OCI-LY3 (cell line): ENCODE data around the gene GPR31.
"Not testable (repeated sequence)": the region's sequence is repeated elsewhere in the genome, so short reads cannot be mapped to it uniquely, and the experiment has no call there.

Experiments
- H2AFZ ChIP-seq: fragments of 200-600, 300-600 bp; shearing (Covaris generic); 2 replicates; pipeline ENCODE4 v1.6.0; 2014; ENCODE audit warnings: antibody characterized with exemption, low read depth, low read length
- H3K27ac ChIP-seq: fragments of 200-600, 300-600 bp; sonication (generic); 2 replicates; pipeline ENCODE4 v1.5.1; 2014; ENCODE audit warnings: mild to moderate bottlenecking, low read length, moderate library complexity, mixed read lengths
- H3K27me3 ChIP-seq: fragments of 200-600, 300-600 bp; sonication (generic); 2 replicates; pipeline ENCODE4 v1.6.1; 2014; ENCODE audit warnings: low read depth, low read length, mixed read lengths
- H3K36me3 ChIP-seq: fragments of 200-600, 300-600 bp; sonication (generic); replicated peaks from 2 replicates; pipeline ENCODE3; 2014; ENCODE audit warnings: low read depth, low read length, mixed read lengths
- H3K4me1 ChIP-seq: fragments of 300-600, 200-600 bp; sonication (generic); 2 replicates; pipeline ENCODE4 v1.6.1; 2014; ENCODE audit warnings: low read length, mixed read lengths
- H3K4me2 ChIP-seq: fragments of 200-600, 300-600 bp; sonication (generic); 2 replicates; pipeline ENCODE4 v1.6.1; 2014; ENCODE audit warnings: low read length, mixed read lengths
- H3K4me3 ChIP-seq: fragments of 300-600, 200-600 bp; sonication (generic); 2 replicates; pipeline ENCODE4 v1.5.1; 2014; ENCODE audit warnings: antibody characterized with exemption, mild to moderate bottlenecking, low read length, moderate library complexity
- H3K79me2 ChIP-seq: fragments of 300-600, 200-600 bp; shearing (Covaris generic); 2 replicates; pipeline ENCODE4 v1.6.1; 2014; ENCODE audit warnings: mild to moderate bottlenecking, low read length, mixed read lengths
- H3K9ac ChIP-seq: fragments of 300-600, 200-600 bp; shearing (Covaris generic); 2 replicates; pipeline ENCODE4 v1.6.0; 2014; ENCODE audit warnings: mild to moderate bottlenecking, low read length, moderate library complexity
- H3K9me3 ChIP-seq: fragments of 200-600, 300-600 bp; shearing (Covaris generic); 2 replicates; pipeline ENCODE4 v1.6.1; 2014; ENCODE audit warnings: low read length, mixed read lengths; ENCODE audit not compliant: insufficient read depth
- H4K20me1 ChIP-seq: fragments of 200-600, 300-600 bp; sonication (generic); 2 replicates; pipeline ENCODE4 v1.6.1; 2016; ENCODE audit warnings: low read length, mixed read lengths; ENCODE audit not compliant: insufficient read depth
- EZH2phosphoT487 ChIP-seq: fragments of 200-600 bp; shearing (Covaris generic); IDR thresholded peaks from 2 replicates; pipeline ENCODE4 v1.6.1; 2018; ENCODE audit warnings: antibody characterized with exemption, mixed run types, low read depth
- TF ChIP-seq, protein P1 (sequence below): fragments of 200-600, 300-600 bp; sonication (generic); IDR thresholded peaks from 2 replicates; pipeline ENCODE4 v1.5.1; 2014; ENCODE audit warnings: antibody characterized with exemption, low read length, low read depth

GPR31 gene, protein sequence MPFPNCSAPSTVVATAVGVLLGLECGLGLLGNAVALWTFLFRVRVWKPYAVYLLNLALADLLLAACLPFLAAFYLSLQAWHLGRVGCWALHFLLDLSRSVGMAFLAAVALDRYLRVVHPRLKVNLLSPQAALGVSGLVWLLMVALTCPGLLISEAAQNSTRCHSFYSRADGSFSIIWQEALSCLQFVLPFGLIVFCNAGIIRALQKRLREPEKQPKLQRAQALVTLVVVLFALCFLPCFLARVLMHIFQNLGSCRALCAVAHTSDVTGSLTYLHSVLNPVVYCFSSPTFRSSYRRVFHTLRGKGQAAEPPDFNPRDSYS

GRCh38 chr6:167157863-167158262, at the start of gene GPR31:
TSS of gene GPR31 (minus strand) at chr6:167157980. CDS start at chr6:167157831, 149 bp downstream.
- Histone ChIP-seq H3K79me2 (no peaks in the 10 kb centered on the region), H3K4me2 (peak within 1 kb of the TSS; percentile 30), H3K4me3 (no peak within 1 kb of the TSS), H3K4me1 (peaks cover 30% of the 10 kb centered on the region), H4K20me1 (no peaks in the 10 kb centered on the region), H3K27ac (no peak within 1 kb of the TSS), H3K36me3 (no peaks in the 10 kb centered on the region), H3K9me3 (no peaks in the 10 kb centered on the region), H3K9ac (no peak within 1 kb of the TSS), H3K27me3 (peaks cover 41% of the 10 kb centered on the region), H2AFZ (no peak within 1 kb of the TSS)
- TF ChIP-seq, protein P1, sequence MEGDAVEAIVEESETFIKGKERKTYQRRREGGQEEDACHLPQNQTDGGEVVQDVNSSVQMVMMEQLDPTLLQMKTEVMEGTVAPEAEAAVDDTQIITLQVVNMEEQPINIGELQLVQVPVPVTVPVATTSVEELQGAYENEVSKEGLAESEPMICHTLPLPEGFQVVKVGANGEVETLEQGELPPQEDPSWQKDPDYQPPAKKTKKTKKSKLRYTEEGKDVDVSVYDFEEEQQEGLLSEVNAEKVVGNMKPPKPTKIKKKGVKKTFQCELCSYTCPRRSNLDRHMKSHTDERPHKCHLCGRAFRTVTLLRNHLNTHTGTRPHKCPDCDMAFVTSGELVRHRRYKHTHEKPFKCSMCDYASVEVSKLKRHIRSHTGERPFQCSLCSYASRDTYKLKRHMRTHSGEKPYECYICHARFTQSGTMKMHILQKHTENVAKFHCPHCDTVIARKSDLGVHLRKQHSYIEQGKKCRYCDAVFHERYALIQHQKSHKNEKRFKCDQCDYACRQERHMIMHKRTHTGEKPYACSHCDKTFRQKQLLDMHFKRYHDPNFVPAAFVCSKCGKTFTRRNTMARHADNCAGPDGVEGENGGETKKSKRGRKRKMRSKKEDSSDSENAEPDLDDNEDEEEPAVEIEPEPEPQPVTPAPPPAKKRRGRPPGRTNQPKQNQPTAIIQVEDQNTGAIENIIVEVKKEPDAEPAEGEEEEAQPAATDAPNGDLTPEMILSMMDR = no peak
- no peak for TF ChIP-seq EZH2phosphoT487

GRCh38 chr6:167207527-167207926, 49.7 kb upstream of the GPR31 start:
- Histone ChIP-seq H3K27me3 (no peaks in the 10 kb centered on the region; the same call in 1 of the 2 replicates), H3K79me2 (no peaks in the 10 kb centered on the region), H4K20me1 (no peaks in the 10 kb centered on the region), H3K9me3 (no peaks in the 10 kb centered on the region), H3K9ac (no peak overlapping the region), H3K4me3 (no peak overlapping the region), H3K4me2 (no peak overlapping the region), H3K27ac (no peak overlapping the region), H3K36me3 (no peaks in the 10 kb centered on the region), H3K4me1 (peaks cover 9% of the 10 kb centered on the region), H2AFZ (no peak overlapping the region)
- TF ChIP-seq, protein P1 = no peak
- no peak for TF ChIP-seq EZH2phosphoT487

- H3K4me3 ChIP-seq, H3K9ac ChIP-seq, H4K20me1 ChIP-seq, H3K27me3 ChIP-seq, H2AFZ ChIP-seq, H3K79me2 ChIP-seq, H3K27ac ChIP-seq, H3K9me3 ChIP-seq, H3K36me3 ChIP-seq, H3K4me1 ChIP-seq, H3K4me2 ChIP-seq: not testable (repeated sequence)
Measured at GRCh38 chr6:167205316-167205715, 47.5 kb upstream of the GPR31 start.

DNA sequence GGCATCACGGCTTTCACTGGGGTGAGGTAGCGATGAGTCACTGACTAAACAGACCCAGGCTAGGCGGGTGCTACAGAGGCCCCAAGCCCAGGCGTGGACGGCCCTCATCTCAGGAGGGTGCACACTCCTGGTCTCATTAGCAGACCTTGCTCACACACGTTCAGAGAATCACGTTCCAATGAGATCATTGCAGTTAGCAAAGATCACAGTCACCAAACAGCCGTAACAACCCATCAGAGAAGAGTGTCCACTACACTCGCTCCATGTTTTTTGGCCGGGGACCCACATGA, 46.2 kb upstream of the GPR31 start:
- H3K4me3 ChIP-seq, H3K27me3 ChIP-seq, H3K79me2 ChIP-seq, H3K4me2 ChIP-seq, H4K20me1 ChIP-seq, H3K9ac ChIP-seq, H3K9me3 ChIP-seq, H3K4me1 ChIP-seq, H2AFZ ChIP-seq, H3K27ac ChIP-seq, H3K36me3 ChIP-seq: not testable (repeated sequence)

- not testable (repeated sequence) for H3K4me3 ChIP-seq, H3K4me2 ChIP-seq, H3K27me3 ChIP-seq, H3K79me2 ChIP-seq, H3K36me3 ChIP-seq, H2AFZ ChIP-seq, H4K20me1 ChIP-seq, H3K9me3 ChIP-seq, H3K4me1 ChIP-seq, H3K9ac ChIP-seq, H3K27ac ChIP-seq
Measured at GRCh38 chr6:167203261-167204058, 45.7 kb upstream of the GPR31 start.

DNA sequence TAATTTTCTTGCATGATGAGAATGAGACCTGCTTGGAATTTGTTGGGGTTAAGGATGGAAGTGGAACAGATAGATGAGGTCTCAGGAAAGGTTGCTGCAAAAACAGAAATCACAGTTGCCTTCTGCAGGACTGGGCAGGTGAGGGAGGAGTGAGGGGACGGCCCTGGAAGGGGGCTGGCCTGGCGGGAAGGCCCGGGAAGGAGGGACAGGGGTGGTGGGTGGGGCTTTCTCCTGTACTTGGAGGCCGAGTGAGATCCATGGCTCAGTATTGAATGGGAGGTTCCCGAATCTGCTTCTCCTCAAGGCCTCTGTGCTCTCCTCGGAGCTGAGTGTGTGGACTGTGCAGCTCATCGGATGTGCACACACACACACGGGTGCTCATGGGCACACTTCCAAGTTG, 44.8 kb upstream of the GPR31 start:
- not testable (repeated sequence) for H2AFZ ChIP-seq, H3K27ac ChIP-seq, H3K79me2 ChIP-seq, H4K20me1 ChIP-seq, H3K4me1 ChIP-seq, H3K9me3 ChIP-seq, H3K4me2 ChIP-seq, H3K4me3 ChIP-seq, H3K9ac ChIP-seq, H3K36me3 ChIP-seq
- H3K27me3 ChIP-seq = peaks cover 13% of the 10 kb centered on the region; the same call in 1 of the 2 replicates
